Uterus (tissue), 2 donors: ENCODE measurements around the gene SYT15B.
"Not testable (repeated sequence)": the region's sequence is repeated elsewhere in the genome, so short reads cannot be mapped to it uniquely, and the experiment has no call there.

ENCODE experiments used
- CTCF ChIP-seq, 4 experiments: fragments of 200-600 bp in 2 of 4; fragments of 450-650 bp in 2 of 4; sonication (generic) in 2 of 4; IDR thresholded peaks; one replicate each; pipeline ENCODE4 v1.5.1; 2016 to 2019; ENCODE audit warnings: antibody characterized with exemption in 4 of 4, mild to moderate bottlenecking in 2 of 4, moderate library complexity in 1 of 4
- POLR2A ChIP-seq, 2 donors: fragments of 450-650 bp; IDR thresholded peaks; one replicate each; pipeline ENCODE4 v1.6.1; 2016; ENCODE audit warnings: antibody characterized with exemption in 2 of 2, mild to moderate bottlenecking in 1 of 2, moderate library complexity in 1 of 2

- not testable (repeated sequence) for TF ChIP-seq CTCF, POLR2A (IDR thresholded peaks at IDR 0.05)
Observed at GRCh38 chr10:47758855-47759254, 4.5 kb downstream of the SYT15B start.
